CD14-positive monocyte (primary cell): ENCODE measurements around the gene SAMSN1. TPM values are rescaled to one million over a fixed set of nuclear protein-coding genes. Genes with fewer than 3 reads are reported as not detected.
A peak's percentile ranks its signal among the peaks of the same experiment; 100 is the strongest.

Experiments used
- DNase-seq, 3 donors: peaks; one replicate each; pipeline ENCODE4 v3.0.0-alpha.2; 2011 to 2022
- H2AFZ ChIP-seq: 2 replicates; pipeline ENCODE4 v1.6.0; 2012; ENCODE audit warnings: mild to moderate bottlenecking, low read depth, low read length, inconsistent platforms; ENCODE audit not compliant: insufficient read depth, poor library complexity, severe bottlenecking
- H3K27ac ChIP-seq, 2 donors: 1 replicate in 1 of 2; 2 replicates in 1 of 2; pipeline ENCODE4 v1.5.1; 2012 to 2013; ENCODE audit warnings: low read length in 2 of 2, control low read depth in 1 of 2, inconsistent platforms in 1 of 2, low read depth in 1 of 2, mild to moderate bottlenecking in 1 of 2
- H3K27me3 ChIP-seq, 2 donors: one replicate each; pipeline versions ENCODE4 v1.6.0 to v1.6.1; 2011 to 2013; ENCODE audit warnings: low read length in 2 of 2; ENCODE audit not compliant: control insufficient read depth in 2 of 2, insufficient read depth in 2 of 2
- H3K36me3 ChIP-seq, 2 donors: replicated peaks in 1 of 2; 1 replicate in 1 of 2; 2 replicates in 1 of 2; pipeline versions ENCODE4 v1.5.1 to v1.6.1; 2012 to 2013; ENCODE audit warnings: low read length in 2 of 2, control low read depth in 1 of 2, inconsistent platforms in 1 of 2, mild to moderate bottlenecking in 1 of 2; ENCODE audit not compliant: insufficient read depth in 2 of 2, control insufficient read depth in 1 of 2
- H3K4me1 ChIP-seq, 2 donors: 1 replicate in 1 of 2; 2 replicates in 1 of 2; pipeline versions ENCODE4 v1.5.1 to v1.6.1; 2012 to 2013; ENCODE audit warnings: low read length in 2 of 2, control low read depth in 1 of 2, inconsistent platforms in 1 of 2, mild to moderate bottlenecking in 1 of 2, moderate library complexity in 1 of 2; ENCODE audit not compliant: insufficient read depth in 2 of 2, control insufficient read depth in 1 of 2
- H3K4me2 ChIP-seq: replicated peaks from 2 replicates; pipeline ENCODE3; 2012; ENCODE audit warnings: low read length, moderate library complexity, mild to moderate bottlenecking; ENCODE audit not compliant: poor library complexity, severe bottlenecking; ENCODE audit errors: extremely low read depth
- H3K4me3 ChIP-seq, 3 experiments: fragments of 200-600 bp in 1 of 3; sonication (generic) in 1 of 3; replicated peaks in 1 of 3; 1 replicate in 2 of 3; 2 replicates in 1 of 3; pipeline ENCODE4 v1.5.1; 2011 to 2013; ENCODE audit warnings: low read length in 3 of 3, mild to moderate bottlenecking in 3 of 3, control low read depth in 2 of 3, low read depth in 2 of 3, inconsistent platforms in 1 of 3, moderate library complexity in 1 of 3
- H3K79me2 ChIP-seq: 2 replicates; pipeline ENCODE4 v1.6.0; 2012; ENCODE audit warnings: mild to moderate bottlenecking, control low read depth, inconsistent platforms, low read length, moderate library complexity; ENCODE audit not compliant: insufficient read depth
- H3K9ac ChIP-seq: 2 replicates; pipeline ENCODE4 v1.6.0; 2017; ENCODE audit warnings: low read length, mild to moderate bottlenecking; ENCODE audit not compliant: insufficient read depth, poor library complexity, severe bottlenecking
- H3K9me3 ChIP-seq, 2 donors: replicated peaks in 1 of 2; 1 replicate in 1 of 2; 2 replicates in 1 of 2; pipeline versions ENCODE4 v1.5.1 to v1.6.1; 2012 to 2013; ENCODE audit warnings: low read length in 2 of 2, control low read depth in 1 of 2; ENCODE audit not compliant: control insufficient read depth in 1 of 2, insufficient read depth in 1 of 2
- H4K20me1 ChIP-seq: 2 replicates; pipeline ENCODE4 v1.6.0; 2012; ENCODE audit warnings: mild to moderate bottlenecking, low read length, control low read depth, moderate library complexity; ENCODE audit not compliant: insufficient read depth
- H3K27ac Mint-ChIP-seq, 7 donors: one replicate each; pipeline ENCODE4 v1.8.0; 2020; ENCODE audit warnings: mild to moderate bottlenecking in 7 of 7, mixed read lengths in 7 of 7, moderate library complexity in 6 of 7, inconsistent platforms in 2 of 7
- H3K27me3 Mint-ChIP-seq, 3 donors: one replicate each; pipeline ENCODE4 v1.8.0; 2021 to 2022; ENCODE audit warnings: low read depth in 3 of 3, mild to moderate bottlenecking in 3 of 3, mixed read lengths in 3 of 3, moderate library complexity in 3 of 3, inconsistent platforms in 1 of 3
- H3K36me3 Mint-ChIP-seq, 2 donors: one replicate each; pipeline ENCODE4 v1.8.0; 2020; ENCODE audit warnings: mixed read lengths in 2 of 2, inconsistent platforms in 1 of 2, mild to moderate bottlenecking in 1 of 2
- H3K4me1 Mint-ChIP-seq: one replicate; pipeline ENCODE4 v1.8.0; 2020; ENCODE audit warnings: mild to moderate bottlenecking, mixed read lengths
- H3K4me3 Mint-ChIP-seq, 2 donors: one replicate each; pipeline ENCODE4 v1.8.0; 2020; ENCODE audit warnings: mild to moderate bottlenecking in 2 of 2, mixed read lengths in 2 of 2, moderate library complexity in 1 of 2
- H3K9me3 Mint-ChIP-seq, 7 donors: one replicate each; pipeline ENCODE4 v1.8.0; 2020 to 2022; ENCODE audit warnings: mixed read lengths in 7 of 7, mild to moderate bottlenecking in 6 of 7, moderate library complexity in 6 of 7, inconsistent platforms in 2 of 7
- WGBS: methylation state at CpG from one replicate; pipeline ENCODE4 v1.1.5; 2013; ENCODE audit warnings: missing lambda C conversion rate; ENCODE audit not compliant: insufficient coverage; 5-methylcytosine and 5-hydroxymethylcytosine counted together
- intact Hi-C, 2 donors: fragments of 100-400 bp; cut with micrococcal nuclease; formaldehyde crosslinking; loops; one replicate each; pipeline versions ENCODE4 v1.15.0 to v1.15.1; 2023
- polyA plus RNA-seq, 3 donors: library from polyadenylated mRNA; depleted of rRNA in 1 of 3; unstranded in 2 of 3; stranded (reverse) in 1 of 3; fragments of 300-500 nt in 2 of 3; fragments of >200 nt in 1 of 3; fragmentation: Illumina TruSeq in 2 of 3; gene quantifications; 1 replicate in 2 of 3; 2 replicates in 1 of 3; pipeline ENCODE4 v1.2.3, GENCODE V29; 2012 to 2021
- TF ChIP-seq, protein P1 (sequence below): fragments of 200-600 bp; IDR thresholded peaks from one replicate; pipeline ENCODE4 v1.8.0; 2022; ENCODE audit warnings: antibody characterized with exemption, mild to moderate bottlenecking

SAMSN1 gene
- polyA plus RNA-seq, 3 donors = 20.9 to 38.6 (median 31.0) TPM

DNA sequence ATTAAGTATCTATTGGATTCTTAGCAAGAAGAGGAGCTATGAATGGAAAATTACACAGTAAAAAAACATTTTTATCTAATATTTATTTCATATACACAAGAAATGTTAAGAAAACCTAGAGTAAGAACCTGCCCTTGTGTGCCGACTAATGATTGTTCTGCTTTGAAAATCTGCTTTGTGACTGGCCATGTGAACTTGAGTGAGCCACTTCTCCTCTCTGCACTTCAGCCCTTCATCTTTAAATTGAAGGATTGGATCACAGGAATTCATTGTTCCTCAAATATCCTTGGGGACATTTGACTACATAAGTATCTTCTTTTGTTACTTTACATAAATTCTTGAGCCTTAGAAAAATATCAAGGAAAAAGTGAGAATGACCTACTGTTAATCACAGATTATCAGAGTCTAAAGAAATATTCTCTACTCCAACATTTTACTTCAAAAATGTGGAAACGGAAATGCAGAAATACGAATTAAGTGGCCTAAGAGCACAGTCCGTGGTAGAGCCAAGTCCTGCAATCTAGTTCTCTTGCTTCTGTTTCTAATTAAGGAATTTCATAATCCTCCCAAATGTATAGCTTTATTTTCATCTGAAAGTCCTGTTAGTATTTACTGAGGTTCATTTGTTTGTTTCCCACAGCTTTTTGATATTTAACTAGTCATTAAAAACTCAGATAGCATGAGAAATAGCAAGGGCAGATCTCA is 46.3 kb upstream of the SAMSN1 start:
- Histone ChIP-seq H3K9ac (peak overlapping the region; percentile 35), H3K4me3 (peak overlapping the region in 1 of 3 experiments; percentile 24), H3K27ac (peak overlapping the region; percentile 47 to 88), H3K4me2 (peak overlapping the region; percentile 35), H3K36me3 (no peaks in the 10 kb centered on the region), H3K27me3 (no peaks in the 10 kb centered on the region), H2AFZ (no peak overlapping the region), H3K79me2 (no peaks in the 10 kb centered on the region), H4K20me1 (no peaks in the 10 kb centered on the region), H3K9me3 (no peaks in the 10 kb centered on the region), H3K4me1 (peaks cover 28 to 44% of the 10 kb centered on the region in 2 donors)
- Mint-ChIP-seq H3K27me3 (no peaks in the 10 kb centered on the region), H3K27ac (peak overlapping the region; percentile 93 to 98 (median 97)), H3K4me1 (peaks cover 38% of the 10 kb centered on the region), H3K9me3 (peaks cover 0 to 8% (median 5%) of the 10 kb centered on the region in 7 donors), H3K4me3 (no peak overlapping the region), H3K36me3 (no peaks in the 10 kb centered on the region)
- peak; percentile 27 to 67 (median 51) for DNase-seq
- intact Hi-C loops = loop anchor here (5.0 to 10.0 kb wide), 4 partner anchors 48 to 142 kb away; partner anchors contain the start of gene SAMSN1 (in 1 of the 2)
- TF ChIP-seq, protein P1, sequence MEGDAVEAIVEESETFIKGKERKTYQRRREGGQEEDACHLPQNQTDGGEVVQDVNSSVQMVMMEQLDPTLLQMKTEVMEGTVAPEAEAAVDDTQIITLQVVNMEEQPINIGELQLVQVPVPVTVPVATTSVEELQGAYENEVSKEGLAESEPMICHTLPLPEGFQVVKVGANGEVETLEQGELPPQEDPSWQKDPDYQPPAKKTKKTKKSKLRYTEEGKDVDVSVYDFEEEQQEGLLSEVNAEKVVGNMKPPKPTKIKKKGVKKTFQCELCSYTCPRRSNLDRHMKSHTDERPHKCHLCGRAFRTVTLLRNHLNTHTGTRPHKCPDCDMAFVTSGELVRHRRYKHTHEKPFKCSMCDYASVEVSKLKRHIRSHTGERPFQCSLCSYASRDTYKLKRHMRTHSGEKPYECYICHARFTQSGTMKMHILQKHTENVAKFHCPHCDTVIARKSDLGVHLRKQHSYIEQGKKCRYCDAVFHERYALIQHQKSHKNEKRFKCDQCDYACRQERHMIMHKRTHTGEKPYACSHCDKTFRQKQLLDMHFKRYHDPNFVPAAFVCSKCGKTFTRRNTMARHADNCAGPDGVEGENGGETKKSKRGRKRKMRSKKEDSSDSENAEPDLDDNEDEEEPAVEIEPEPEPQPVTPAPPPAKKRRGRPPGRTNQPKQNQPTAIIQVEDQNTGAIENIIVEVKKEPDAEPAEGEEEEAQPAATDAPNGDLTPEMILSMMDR = no peak
- WGBS = no CpG with 5 or more reads among the region's 4 CpGs

DNA sequence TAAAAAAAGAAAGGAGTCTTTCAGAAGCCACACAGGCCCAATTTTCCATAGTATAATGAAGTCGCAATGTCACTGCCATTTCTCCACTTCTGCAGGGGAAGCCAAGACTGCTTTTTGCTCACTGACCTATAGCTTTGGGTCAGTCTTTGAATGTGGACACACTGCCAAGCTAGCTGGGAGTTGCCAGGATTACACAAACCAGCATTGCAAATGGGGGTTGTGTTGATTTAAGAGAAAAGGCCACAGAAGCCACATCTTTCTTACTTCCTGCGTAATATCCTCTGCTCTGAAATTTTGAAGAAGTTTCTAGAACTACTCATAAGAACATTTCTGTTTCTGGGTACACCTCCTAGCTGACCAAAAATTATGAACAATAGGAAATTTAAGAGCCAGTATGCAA is 45.8 kb upstream of the SAMSN1 start:
- no peaks in the 10 kb centered on the region for H3K27me3 Mint-ChIP-seq
- H3K9me3 Mint-ChIP-seq = peaks cover 0 to 8% (median 3%) of the 10 kb centered on the region in 7 donors
- H3K4me3 Mint-ChIP-seq = peak overlapping the region in 1 of 2 donors; percentile 22
- Histone ChIP-seq H4K20me1 (no peaks in the 10 kb centered on the region), H3K36me3 (no peaks in the 10 kb centered on the region), H3K9me3 (no peaks in the 10 kb centered on the region), H3K9ac (peak overlapping the region; percentile 35), H2AFZ (no peak overlapping the region), H3K27me3 (no peaks in the 10 kb centered on the region), H3K4me1 (peaks cover 28 to 44% of the 10 kb centered on the region in 2 donors), H3K4me2 (peak overlapping the region; percentile 35), H3K27ac (peak overlapping the region; percentile 47 to 88), H3K4me3 (peak overlapping the region in 1 of 3 experiments; percentile 12), H3K79me2 (no peaks in the 10 kb centered on the region)
- intact Hi-C loops = loop anchor here (5.0 to 10.0 kb wide), 4 partner anchors 47 to 143 kb away; partner anchors contain the start of gene SAMSN1 (in 1 of the 2)
- peak; percentile 93 to 99 (median 96) for DNase-seq
- no peaks in the 10 kb centered on the region for H3K36me3 Mint-ChIP-seq
- peak overlapping the region; percentile 91 to 99 (median 97) for H3K27ac Mint-ChIP-seq
- H3K4me1 Mint-ChIP-seq = peaks cover 38% of the 10 kb centered on the region
- TF ChIP-seq, protein P1 = no peak
- WGBS = no CpG with 5 or more reads among the region's 2 CpGs
